B cell (primary cell): ENCODE measurements around the gene ZFR2.

ENCODE experiments used
- CTCF ChIP-seq: fragments of 200-600 bp; IDR thresholded peaks from one replicate; pipeline ENCODE4 v1.8.0; 2022; ENCODE audit warnings: antibody characterized with exemption, mild to moderate bottlenecking
- EZH2 ChIP-seq: IDR thresholded peaks from 2 replicates; pipeline ENCODE4 v1.6.1; 2012; ENCODE audit warnings: borderline replicate concordance, low read depth, mild to moderate bottlenecking, moderate library complexity, low read length; ENCODE audit not compliant: insufficient read depth, poor library complexity, severe bottlenecking

- TF ChIP-seq CTCF (no peak), EZH2 (no peak)
Observed at GRCh38 chr19:3818466-3818865, 50.4 kb downstream of the ZFR2 start.
